ENCODE results near the gene DCLK2. TPM values are rescaled to one million over a fixed set of nuclear protein-coding genes. Genes with fewer than 3 reads are reported as not detected.

Gene DCLK2
- polyA plus RNA-seq, 1 of the 3 experiments (the other 2 are of a cell fraction), result 10.1 TPM

DNA sequence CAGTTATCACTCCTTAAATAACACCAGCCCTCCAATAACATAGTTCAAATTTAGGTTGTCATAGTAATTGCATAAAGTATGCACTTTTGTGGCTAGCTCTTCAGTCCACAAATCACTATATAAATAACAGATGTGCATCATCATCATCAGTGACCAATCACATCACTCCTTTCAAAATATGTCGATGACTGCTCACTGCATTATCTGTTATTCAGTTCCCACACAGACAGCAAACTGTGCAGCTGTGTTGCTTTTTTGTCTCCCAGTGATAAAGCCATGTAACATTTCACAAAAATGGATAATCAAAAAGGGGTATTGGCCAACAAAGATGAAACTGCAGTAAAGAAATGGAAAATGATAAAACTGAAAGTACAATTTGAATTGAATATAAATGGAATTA lies 205.4 kb downstream of the DCLK2 start:
- CTCF ChIA-PET, result interaction anchor here (0.6 to 1.8 kb wide), 3 partner anchors 14 to 583 kb away, joined by 3 to 6 read pairs (median 5); no protein-coding TSS in a partner anchor
- POLR2A ChIA-PET, result no interaction called here
- H4K20me1 ChIP-seq (ENCODE audit: insufficient read depth), result no peaks in the 10 kb centered on the region
- peak; percentile 30 for DNase-seq
- no peaks in the 10 kb centered on the region for H3K79me2 ChIP-seq (ENCODE audit: insufficient read depth)
- H3K9me3 ChIP-seq, result no peaks in the 10 kb centered on the region
- peaks cover 0 to 6% of the 10 kb centered on the region in 2 experiments for H3K36me3 ChIP-seq (replicated peaks in 1 of 2; ENCODE audit: control insufficient read depth in 1 of 2, insufficient read depth in 2 of 2, low read length in 1 of 2)
- H3K9me2 ChIP-seq, result no peaks in the 10 kb centered on the region
- no peak overlapping the region for H2AFZ ChIP-seq (ENCODE audit: low read depth)
- peaks cover 27% of the 10 kb centered on the region for H3F3A ChIP-seq (replicated peaks; ENCODE audit: insufficient read depth)
- WGBS (ENCODE audit: low lambda C conversion rate), result 18% methylated on average over 1 of the region's 1 CpG
- peak overlapping the region; percentile 35 for H3K4me2 ChIP-seq
- H3K27ac ChIP-seq (ENCODE audit: low read depth in 2 of 2, low read length in 1 of 2), result peak overlapping the region; percentile 43 to 86; a peak in 3 of 4 replicates
- H3K4me1 ChIP-seq (ENCODE audit: control insufficient read depth in 1 of 2, insufficient read depth in 2 of 2, low read depth in 1 of 2, low read length in 1 of 2), result peaks cover 14 to 22% of the 10 kb centered on the region in 2 experiments; a peak in 2 of 4 replicates
- H3K4me3 ChIP-seq (ENCODE audit: low read depth in 2 of 2, low read length in 1 of 2), result no peak overlapping the region; a peak in 1 of 4 replicates
- no peaks in the 10 kb centered on the region for H3K27me3 ChIP-seq (ENCODE audit: insufficient read depth)
- H3K9ac ChIP-seq, result peak overlapping the region; percentile 51; the same call in 1 of the 2 replicates
- TF ChIP-seq GATA2 (CRISPR knock-in tag; IDR thresholded peaks at IDR 0.05), result no peak
- no peak for TF ChIP-seq RFX5 (IDR thresholded peaks at IDR 0.05; ENCODE audit: low read length)
- TF ChIP-seq MEF2A (IDR thresholded peaks at IDR 0.05; ENCODE audit: borderline replicate concordance, low read depth), result no peak
- no peak for TF ChIP-seq SMC3 (IDR thresholded peaks at IDR 0.05; ENCODE audit: low read depth, low read length)
- TF ChIP-seq EZH2phosphoT487 (IDR thresholded peaks at IDR 0.05; ENCODE audit: borderline replicate concordance, low read depth), result no peak
- peak; percentile 67 for TF ChIP-seq TCF12 (IDR thresholded peaks at IDR 0.05)
- no peak for TF ChIP-seq RXRA (IDR thresholded peaks at IDR 0.05; ENCODE audit: borderline replicate concordance, low read depth)
- no peak for TF ChIP-seq SIN3A (IDR thresholded peaks at IDR 0.05; ENCODE audit: borderline replicate concordance, low read depth, low read length)
- TF ChIP-seq, protein P1, sequence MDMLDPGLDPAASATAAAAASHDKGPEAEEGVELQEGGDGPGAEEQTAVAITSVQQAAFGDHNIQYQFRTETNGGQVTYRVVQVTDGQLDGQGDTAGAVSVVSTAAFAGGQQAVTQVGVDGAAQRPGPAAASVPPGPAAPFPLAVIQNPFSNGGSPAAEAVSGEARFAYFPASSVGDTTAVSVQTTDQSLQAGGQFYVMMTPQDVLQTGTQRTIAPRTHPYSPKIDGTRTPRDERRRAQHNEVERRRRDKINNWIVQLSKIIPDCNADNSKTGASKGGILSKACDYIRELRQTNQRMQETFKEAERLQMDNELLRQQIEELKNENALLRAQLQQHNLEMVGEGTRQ (IDR thresholded peaks at IDR 0.05; ENCODE audit: borderline replicate concordance, low read depth, low read length), result no peak
- no peak for TF ChIP-seq TEAD4 (IDR thresholded peaks at IDR 0.05; ENCODE audit: borderline replicate concordance, insufficient read depth)
- no peak for TF ChIP-seq GABPA (IDR thresholded peaks at IDR 0.05; ENCODE audit: low read depth)
- TF ChIP-seq TAF1 (IDR thresholded peaks at IDR 0.05; ENCODE audit: borderline replicate concordance, low read depth, low read length), result 0 out of 2 replicates have a peak, but pooled peaks have one; percentile 13
- TF ChIP-seq, protein P2, sequence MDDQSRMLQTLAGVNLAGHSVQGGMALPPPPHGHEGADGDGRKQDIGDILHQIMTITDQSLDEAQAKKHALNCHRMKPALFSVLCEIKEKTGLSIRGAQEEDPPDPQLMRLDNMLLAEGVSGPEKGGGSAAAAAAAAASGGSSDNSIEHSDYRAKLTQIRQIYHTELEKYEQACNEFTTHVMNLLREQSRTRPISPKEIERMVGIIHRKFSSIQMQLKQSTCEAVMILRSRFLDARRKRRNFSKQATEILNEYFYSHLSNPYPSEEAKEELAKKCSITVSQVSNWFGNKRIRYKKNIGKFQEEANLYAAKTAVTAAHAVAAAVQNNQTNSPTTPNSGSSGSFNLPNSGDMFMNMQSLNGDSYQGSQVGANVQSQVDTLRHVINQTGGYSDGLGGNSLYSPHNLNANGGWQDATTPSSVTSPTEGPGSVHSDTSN (IDR thresholded peaks at IDR 0.05), result peak; percentile 44
- TF ChIP-seq FOXJ3 (CRISPR knock-in tag; IDR thresholded peaks at IDR 0.05), result no peak
- no peak for TF ChIP-seq MXI1 (IDR thresholded peaks at IDR 0.05; ENCODE audit: low read depth, low read length)
- TF ChIP-seq POLR2AphosphoS5 (IDR thresholded peaks at IDR 0.05; ENCODE audit: low read depth, low read length), result peak; percentile 42; the same call in 1 of the 2 replicates
- TF ChIP-seq JUND (IDR thresholded peaks at IDR 0.05), result no peak
- TF ChIP-seq, protein P3, sequence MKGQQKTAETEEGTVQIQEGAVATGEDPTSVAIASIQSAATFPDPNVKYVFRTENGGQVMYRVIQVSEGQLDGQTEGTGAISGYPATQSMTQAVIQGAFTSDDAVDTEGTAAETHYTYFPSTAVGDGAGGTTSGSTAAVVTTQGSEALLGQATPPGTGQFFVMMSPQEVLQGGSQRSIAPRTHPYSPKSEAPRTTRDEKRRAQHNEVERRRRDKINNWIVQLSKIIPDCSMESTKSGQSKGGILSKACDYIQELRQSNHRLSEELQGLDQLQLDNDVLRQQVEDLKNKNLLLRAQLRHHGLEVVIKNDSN (IDR thresholded peaks at IDR 0.05; ENCODE audit: borderline replicate concordance, low read depth), result no peak
- TF ChIP-seq, protein P4, sequence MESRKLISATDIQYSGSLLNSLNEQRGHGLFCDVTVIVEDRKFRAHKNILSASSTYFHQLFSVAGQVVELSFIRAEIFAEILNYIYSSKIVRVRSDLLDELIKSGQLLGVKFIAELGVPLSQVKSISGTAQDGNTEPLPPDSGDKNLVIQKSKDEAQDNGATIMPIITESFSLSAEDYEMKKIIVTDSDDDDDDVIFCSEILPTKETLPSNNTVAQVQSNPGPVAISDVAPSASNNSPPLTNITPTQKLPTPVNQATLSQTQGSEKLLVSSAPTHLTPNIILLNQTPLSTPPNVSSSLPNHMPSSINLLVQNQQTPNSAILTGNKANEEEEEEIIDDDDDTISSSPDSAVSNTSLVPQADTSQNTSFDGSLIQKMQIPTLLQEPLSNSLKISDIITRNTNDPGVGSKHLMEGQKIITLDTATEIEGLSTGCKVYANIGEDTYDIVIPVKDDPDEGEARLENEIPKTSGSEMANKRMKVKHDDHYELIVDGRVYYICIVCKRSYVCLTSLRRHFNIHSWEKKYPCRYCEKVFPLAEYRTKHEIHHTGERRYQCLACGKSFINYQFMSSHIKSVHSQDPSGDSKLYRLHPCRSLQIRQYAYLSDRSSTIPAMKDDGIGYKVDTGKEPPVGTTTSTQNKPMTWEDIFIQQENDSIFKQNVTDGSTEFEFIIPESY (IDR thresholded peaks at IDR 0.05; ENCODE audit: borderline replicate concordance, low read depth), result no peak
- TF ChIP-seq, protein P5, sequence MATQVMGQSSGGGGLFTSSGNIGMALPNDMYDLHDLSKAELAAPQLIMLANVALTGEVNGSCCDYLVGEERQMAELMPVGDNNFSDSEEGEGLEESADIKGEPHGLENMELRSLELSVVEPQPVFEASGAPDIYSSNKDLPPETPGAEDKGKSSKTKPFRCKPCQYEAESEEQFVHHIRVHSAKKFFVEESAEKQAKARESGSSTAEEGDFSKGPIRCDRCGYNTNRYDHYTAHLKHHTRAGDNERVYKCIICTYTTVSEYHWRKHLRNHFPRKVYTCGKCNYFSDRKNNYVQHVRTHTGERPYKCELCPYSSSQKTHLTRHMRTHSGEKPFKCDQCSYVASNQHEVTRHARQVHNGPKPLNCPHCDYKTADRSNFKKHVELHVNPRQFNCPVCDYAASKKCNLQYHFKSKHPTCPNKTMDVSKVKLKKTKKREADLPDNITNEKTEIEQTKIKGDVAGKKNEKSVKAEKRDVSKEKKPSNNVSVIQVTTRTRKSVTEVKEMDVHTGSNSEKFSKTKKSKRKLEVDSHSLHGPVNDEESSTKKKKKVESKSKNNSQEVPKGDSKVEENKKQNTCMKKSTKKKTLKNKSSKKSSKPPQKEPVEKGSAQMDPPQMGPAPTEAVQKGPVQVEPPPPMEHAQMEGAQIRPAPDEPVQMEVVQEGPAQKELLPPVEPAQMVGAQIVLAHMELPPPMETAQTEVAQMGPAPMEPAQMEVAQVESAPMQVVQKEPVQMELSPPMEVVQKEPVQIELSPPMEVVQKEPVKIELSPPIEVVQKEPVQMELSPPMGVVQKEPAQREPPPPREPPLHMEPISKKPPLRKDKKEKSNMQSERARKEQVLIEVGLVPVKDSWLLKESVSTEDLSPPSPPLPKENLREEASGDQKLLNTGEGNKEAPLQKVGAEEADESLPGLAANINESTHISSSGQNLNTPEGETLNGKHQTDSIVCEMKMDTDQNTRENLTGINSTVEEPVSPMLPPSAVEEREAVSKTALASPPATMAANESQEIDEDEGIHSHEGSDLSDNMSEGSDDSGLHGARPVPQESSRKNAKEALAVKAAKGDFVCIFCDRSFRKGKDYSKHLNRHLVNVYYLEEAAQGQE (IDR thresholded peaks at IDR 0.05; ENCODE audit: low read depth, low read length), result no peak
- TF ChIP-seq, protein P6, sequence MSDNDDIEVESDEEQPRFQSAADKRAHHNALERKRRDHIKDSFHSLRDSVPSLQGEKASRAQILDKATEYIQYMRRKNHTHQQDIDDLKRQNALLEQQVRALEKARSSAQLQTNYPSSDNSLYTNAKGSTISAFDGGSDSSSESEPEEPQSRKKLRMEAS (IDR thresholded peaks at IDR 0.05; ENCODE audit: low read depth), result no peak
- TF ChIP-seq RAD21 (IDR thresholded peaks at IDR 0.05; ENCODE audit: low read length), result no peak
- no peak for TF ChIP-seq FOXM1 (IDR thresholded peaks at IDR 0.05; ENCODE audit: low read depth)
- no peak for TF ChIP-seq NFIC (IDR thresholded peaks at IDR 0.05; ENCODE audit: borderline replicate concordance)
- TF ChIP-seq ELF1 (IDR thresholded peaks at IDR 0.05), result no peak

All from SK-N-SH (cell line).